Measurements from ENCODE around the gene CBX1. TPM values are rescaled to one million over a fixed set of nuclear protein-coding genes. Genes with fewer than 3 reads are reported as not detected.
A peak's percentile ranks its signal among the peaks of the same experiment; 100 is the strongest.

CBX1 gene
- total RNA-seq = 22.1 and 27.5 TPM in 2 replicates

- H3K36me3 ChIP-seq (ENCODE audit: control insufficient read depth, insufficient read depth, low read length) = no peaks in the 10 kb centered on the region
- DNase-seq (ENCODE audit: low read depth) (peak; percentile 82), FAIRE-seq (no peak)
- peak within 1 kb of the TSS; percentile 80 for H3K4me3 ChIP-seq (ENCODE audit: low read depth, low read length)
- H3K27me3 ChIP-seq (ENCODE audit: control insufficient read depth, insufficient read depth, low read length) = no peaks in the 10 kb centered on the region
- no peak for TF ChIP-seq CTCF (IDR thresholded peaks at IDR 0.05; ENCODE audit: insufficient read depth, low read length, severe bottlenecking)
These were observed at the start of gene CBX1 for GRCh38 chr17:48101012-48101720. TSS of gene CBX1 (minus strand) at chr17:48101478. CDS start at chr17:48077004, 24,474 bp downstream.

DNA sequence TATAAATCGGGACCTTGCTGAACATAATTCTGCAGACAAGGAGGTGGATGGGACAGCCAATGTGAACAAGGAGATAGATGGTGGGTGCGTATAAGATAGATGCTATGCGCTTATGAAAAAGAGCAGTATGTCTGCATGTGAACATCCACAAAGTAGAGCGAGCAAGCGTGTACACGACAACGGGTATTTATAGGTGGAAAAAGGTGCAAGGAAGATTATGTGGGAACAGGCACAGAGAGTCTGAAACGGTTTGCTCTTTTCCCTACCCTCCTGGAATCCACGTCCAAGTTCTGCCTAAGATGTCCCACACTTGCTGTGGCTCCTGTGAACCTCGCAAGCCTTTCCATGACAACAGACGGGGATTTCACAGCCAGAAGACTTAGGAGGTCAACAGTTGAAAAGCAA is 49.3 kb upstream of the CBX1 start:
- peaks cover 16% of the 10 kb centered on the region for H3K27me3 ChIP-seq (ENCODE audit: control insufficient read depth, insufficient read depth, low read length)
- H3K4me3 ChIP-seq (ENCODE audit: low read depth, low read length) = no peak overlapping the region
- no peak for TF ChIP-seq CTCF (IDR thresholded peaks at IDR 0.05; ENCODE audit: insufficient read depth, low read length, severe bottlenecking)
- no peaks in the 10 kb centered on the region for H3K36me3 ChIP-seq (ENCODE audit: control insufficient read depth, insufficient read depth, low read length)
- FAIRE-seq = no peak
- DNase-seq (ENCODE audit: low read depth) = no peak

DNA sequence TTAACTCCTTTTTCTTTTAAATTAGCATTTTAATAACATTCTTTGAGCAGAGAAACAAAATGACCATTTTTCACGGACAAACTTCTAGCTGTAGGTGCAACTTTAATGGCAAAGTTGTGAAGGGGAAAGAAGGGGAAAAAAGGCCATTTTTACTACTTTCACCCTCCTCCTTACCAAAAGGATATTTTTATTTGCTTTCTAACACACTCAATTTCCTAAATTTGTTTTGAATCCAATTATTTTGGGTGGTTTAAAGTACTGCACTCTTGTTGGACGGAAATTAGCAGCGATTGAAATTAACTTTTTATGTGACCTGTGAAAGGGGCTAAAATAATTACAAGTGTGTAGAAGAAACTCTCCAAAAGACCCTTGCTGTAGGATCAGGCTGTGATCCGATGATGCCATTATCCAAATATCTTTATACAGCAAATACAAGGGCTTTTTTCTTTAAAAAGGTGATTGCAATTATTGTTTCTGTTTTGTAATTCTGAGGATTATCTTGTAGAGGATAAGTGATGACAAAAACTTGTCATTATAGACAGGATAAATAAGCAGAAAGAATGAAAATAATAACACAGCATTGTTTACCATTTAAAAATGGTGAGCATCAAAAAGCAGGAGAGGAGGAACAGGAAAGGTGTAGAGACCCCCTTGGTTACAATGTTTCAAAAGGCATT is 48.6 kb upstream of the CBX1 start:
- no peak for TF ChIP-seq CTCF (IDR thresholded peaks at IDR 0.05; ENCODE audit: insufficient read depth, low read length, severe bottlenecking)
- FAIRE-seq (no peak), DNase-seq (ENCODE audit: low read depth) (no peak)
- Histone ChIP-seq H3K27me3 (ENCODE audit: control insufficient read depth, insufficient read depth, low read length) (peaks cover 16% of the 10 kb centered on the region), H3K4me3 (ENCODE audit: low read depth, low read length) (no peak overlapping the region), H3K36me3 (ENCODE audit: control insufficient read depth, insufficient read depth, low read length) (no peaks in the 10 kb centered on the region)

DNA sequence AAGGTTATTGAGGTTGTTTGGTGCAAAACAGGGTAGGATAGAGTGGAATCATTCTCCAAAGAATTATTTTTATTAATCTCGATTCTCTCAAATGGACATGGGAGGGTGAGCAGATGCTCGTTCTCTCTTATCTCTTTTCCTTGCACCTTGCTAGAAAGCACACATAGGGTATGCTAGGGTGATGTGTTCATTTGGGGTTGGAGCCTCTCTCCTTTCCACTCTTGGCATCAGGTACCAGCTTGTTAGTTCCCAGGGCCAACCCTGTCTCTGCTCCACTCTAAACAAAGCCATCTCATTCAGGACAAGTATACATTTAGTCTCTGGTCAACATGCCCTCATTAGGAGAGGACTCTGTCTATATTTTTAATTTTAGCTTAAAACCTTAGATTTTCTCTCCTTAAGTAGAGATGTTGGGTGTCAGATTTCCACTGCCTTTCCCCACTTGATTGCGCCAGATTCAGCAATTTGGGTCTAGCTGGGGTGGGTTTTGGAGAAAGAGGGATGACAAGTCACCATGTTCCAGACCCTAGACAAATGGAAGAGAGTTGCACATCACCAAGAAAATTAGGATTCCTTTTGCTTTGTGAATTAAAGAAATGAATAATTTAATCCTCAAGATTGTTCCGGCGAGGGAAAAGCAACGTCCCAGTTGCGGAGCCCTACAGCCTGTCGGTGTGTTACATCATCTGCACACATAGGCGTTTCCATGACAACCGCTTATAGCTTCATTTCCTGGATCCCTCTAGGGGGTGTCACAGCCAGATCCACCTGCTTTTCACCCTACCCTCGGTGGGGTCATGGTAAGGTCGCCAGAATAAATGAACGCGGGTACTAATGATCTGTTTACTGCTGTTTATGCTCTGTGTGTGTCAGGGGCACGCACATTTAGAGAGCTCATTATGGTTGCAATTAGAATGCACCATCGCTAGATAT is 47.8 kb upstream of the CBX1 start:
- Histone ChIP-seq H3K36me3 (ENCODE audit: control insufficient read depth, insufficient read depth, low read length) (no peaks in the 10 kb centered on the region), H3K27me3 (ENCODE audit: control insufficient read depth, insufficient read depth, low read length) (peaks cover 15% of the 10 kb centered on the region), H3K4me3 (ENCODE audit: low read depth, low read length) (no peak overlapping the region)
- TF ChIP-seq CTCF (IDR thresholded peaks at IDR 0.05; ENCODE audit: insufficient read depth, low read length, severe bottlenecking) = no peak
- DNase-seq (ENCODE audit: low read depth) (no peak), FAIRE-seq (no peak)

GRCh38 chr17:48148029-48148770 is 46.9 kb upstream of the CBX1 start:
- DNase-seq (ENCODE audit: low read depth) = no peak
- Histone ChIP-seq H3K4me3 (ENCODE audit: low read depth, low read length) (no peak overlapping the region), H3K27me3 (ENCODE audit: control insufficient read depth, insufficient read depth, low read length) (peaks cover 21% of the 10 kb centered on the region), H3K36me3 (ENCODE audit: control insufficient read depth, insufficient read depth, low read length) (no peaks in the 10 kb centered on the region)
- TF ChIP-seq CTCF (IDR thresholded peaks at IDR 0.05; ENCODE audit: insufficient read depth, low read length, severe bottlenecking) = no peak
- FAIRE-seq = no peak
